GM15510 (cell line): ENCODE data around the gene CEP63.

Experiments used
- POLR2A ChIP-seq: IDR thresholded peaks from 3 replicates; pipeline ENCODE4 v1.6.1; 2011; ENCODE audit warnings: borderline replicate concordance; ENCODE audit not compliant: insufficient read length; ENCODE audit errors: extremely low read depth

The CEP63 gene

DNA sequence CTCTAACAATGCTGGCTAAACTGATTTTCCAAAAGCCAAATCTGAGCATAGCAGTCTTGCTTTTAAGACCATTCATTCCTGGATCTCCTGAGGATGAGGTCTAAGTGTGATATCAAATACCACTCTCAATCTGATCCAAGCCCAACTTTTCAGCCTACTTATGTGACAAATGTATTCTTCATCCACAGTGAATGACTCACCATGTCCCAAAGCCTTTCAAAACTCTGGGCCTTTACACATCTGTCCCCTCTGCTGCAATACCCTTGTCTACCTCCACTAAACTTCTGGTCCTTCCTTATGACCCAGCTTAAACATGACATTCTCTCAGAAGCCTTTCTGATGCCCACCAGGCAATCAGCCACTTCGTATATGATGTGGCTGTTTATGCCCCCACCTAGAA lies 4.7 kb upstream of the CEP63 start:
- no peak for TF ChIP-seq POLR2A

GRCh38 chr3:134482622-134483021 lies 3.2 kb upstream of the CEP63 start:
- no peak for TF ChIP-seq POLR2A

DNA sequence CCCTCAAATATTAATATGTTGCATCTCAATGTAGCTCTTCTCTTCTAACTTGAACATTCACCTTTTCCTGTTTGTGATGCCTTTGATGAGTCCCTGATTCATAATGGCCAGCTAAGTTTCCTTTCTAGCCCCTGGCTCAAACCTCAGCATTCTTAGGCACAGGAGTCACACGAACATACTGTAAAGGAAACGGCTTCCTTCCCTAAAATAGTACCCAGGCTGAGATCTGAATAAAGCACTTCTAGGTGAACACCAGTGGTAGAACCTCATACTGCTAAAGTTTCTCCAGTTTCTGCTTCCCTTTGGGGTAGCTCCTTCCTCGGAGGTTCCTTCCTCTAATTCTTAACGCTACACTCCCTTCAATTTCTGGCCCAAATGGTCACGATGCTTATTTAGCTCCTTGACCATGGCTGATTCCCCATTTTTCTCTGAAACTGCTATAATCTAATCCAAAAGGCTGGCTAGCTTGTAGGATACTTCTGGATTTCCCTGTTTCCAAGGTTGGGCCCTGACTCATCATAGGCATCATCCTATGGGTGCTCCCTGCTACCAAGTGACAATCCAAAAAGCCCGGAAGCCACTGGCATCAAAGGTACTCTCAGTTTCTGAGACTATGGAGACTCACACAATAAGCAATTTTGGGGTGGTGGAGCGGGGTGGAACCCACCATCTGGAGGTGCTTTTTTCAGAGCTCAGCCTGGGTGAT lies 2.5 kb upstream of the CEP63 start:
- TF ChIP-seq POLR2A = no peak

GRCh38 chr3:134485075-134485717 lies 661 bp upstream of the CEP63 start:
- no peak for TF ChIP-seq POLR2A

GRCh38 chr3:134486577-134487041 lies 752 bp downstream of the CEP63 start:
- no peak for TF ChIP-seq POLR2A

- TF ChIP-seq POLR2A = no peak
These were observed 1.5 kb downstream of the CEP63 start for GRCh38 chr3:134487406-134487805.

GRCh38 chr3:134494495-134494894 lies 8.6 kb downstream of the CEP63 start:
- TF ChIP-seq POLR2A = no peak

DNA sequence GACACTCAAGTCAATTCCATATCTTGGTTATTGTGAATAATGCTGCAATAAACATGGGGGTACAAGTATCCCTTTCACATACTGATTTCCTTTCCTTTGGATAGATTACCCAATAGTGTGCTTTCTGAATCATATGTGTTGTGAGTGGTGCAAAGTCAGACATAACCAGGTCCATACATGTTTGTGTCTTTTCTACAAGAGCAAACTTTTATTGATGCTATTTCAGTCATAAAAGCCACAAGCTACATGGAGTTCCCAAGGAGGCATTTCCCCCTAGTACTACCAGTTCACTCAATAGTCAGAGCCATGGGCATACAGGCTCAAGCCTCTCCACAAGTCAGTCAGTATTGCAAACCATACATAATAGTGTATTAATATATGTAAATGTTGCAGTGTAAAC lies 10.1 kb downstream of the CEP63 start:
- TF ChIP-seq POLR2A = no peak

GRCh38 chr3:134496471-134497071 lies 10.7 kb downstream of the CEP63 start:
- no peak for TF ChIP-seq POLR2A

DNA sequence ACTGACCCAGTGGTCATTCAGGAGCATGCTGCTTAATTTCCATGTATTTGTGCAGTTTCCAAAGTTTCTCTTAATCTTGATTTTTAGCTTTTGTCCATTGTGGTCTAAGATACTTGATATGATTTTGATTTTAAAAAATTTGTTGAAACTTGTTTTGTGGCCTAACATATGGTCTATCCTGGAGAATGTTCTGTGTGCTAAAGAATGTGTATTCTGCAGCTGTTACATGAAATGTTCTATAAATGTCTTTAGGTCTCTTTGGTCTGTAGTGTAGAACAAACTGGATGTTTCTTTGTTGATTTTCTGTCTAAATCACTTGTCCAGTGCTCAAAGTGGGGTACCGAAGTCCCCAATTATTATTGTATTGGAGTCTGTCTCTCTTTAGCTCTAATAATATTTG lies 17.4 kb downstream of the CEP63 start:
- no peak for TF ChIP-seq POLR2A

DNA sequence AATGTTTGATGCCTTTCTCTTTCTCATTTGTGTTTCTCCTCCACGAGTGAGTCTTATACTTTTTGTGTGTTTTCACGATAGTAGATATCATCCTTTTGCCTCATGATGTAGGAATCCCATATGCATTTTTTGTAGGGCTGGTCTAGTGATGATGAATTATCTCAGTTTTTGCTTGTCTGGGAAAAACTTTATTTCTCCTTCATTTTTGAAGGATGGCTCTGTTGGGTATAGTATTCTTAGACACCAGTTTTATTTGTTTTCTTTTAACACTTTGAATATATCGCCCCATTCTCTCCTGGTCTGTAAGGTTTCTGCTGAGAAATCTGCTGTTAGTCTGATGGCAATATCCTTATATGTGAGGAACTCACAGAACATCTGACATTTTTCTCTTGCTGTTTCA lies 18.3 kb downstream of the CEP63 start:
- TF ChIP-seq POLR2A = no peak

GRCh38 chr3:134505485-134505884 lies 19.6 kb downstream of the CEP63 start:
- no peak for TF ChIP-seq POLR2A

GRCh38 chr3:134511500-134511899 lies 25.6 kb downstream of the CEP63 start:
- no peak for TF ChIP-seq POLR2A

- TF ChIP-seq POLR2A = no peak
These were observed 31.0 kb downstream of the CEP63 start for GRCh38 chr3:134516905-134517304.

DNA sequence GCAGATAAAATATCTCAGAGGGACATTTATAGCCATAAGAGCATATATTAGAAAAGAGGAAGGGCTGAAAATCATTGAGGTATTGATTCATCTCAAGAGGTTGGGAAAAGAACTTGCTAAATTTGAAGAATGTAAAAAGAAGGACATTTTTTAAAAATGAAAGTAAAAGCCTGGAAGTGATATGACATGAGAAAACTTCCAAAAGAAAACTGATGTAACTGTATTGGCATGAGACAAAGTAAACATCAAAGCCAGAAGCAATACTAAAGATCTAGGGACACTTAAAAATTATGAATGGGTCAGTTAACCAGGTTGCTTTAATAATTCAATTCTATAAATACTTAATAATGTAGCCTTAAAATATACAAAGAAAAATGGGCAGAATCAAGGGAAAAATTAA lies 31.9 kb downstream of the CEP63 start:
- TF ChIP-seq POLR2A = no peak

GRCh38 chr3:134522541-134522940 lies 36.7 kb downstream of the CEP63 start:
- no peak for TF ChIP-seq POLR2A
